Activated CD4-positive, alpha-beta T cell treated with anti-CD3 and anti-CD28 coated beads for 1 hour (primary cell): ENCODE results near the gene CENPP.

Experiments used
- DNase-seq: peaks from one replicate; pipeline ENCODE4 v3.0.0-alpha.2; 2020

CENPP gene

GRCh38 chr9:92429836-92430235 lies 104.1 kb downstream of the CENPP start:
- DNase-seq, result no peak

GRCh38 chr9:92432350-92432749 lies 106.6 kb downstream of the CENPP start:
- DNase-seq, result no peak

GRCh38 chr9:92432972-92433548 lies 107.3 kb downstream of the CENPP start:
- DNase-seq, result no peak

DNA sequence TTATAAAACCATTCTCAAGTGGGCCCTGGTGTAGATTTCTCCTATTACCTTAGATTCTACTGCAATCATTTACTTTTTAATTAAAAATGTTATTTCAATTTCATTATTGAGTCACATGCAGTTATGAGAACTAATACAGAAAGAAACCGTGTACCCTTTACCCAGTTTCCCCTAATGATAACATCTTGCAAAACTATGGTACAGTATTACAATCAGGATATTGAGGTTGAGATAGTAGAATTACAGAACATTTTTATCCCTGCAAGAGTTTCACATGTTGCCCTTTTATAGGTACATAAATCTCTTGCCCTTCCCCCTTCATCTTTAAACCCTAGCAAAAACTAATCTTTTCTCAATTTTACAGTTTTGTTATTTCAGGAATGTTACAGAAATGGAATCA lies 109.5 kb downstream of the CENPP start:
- no peak for DNase-seq

DNA sequence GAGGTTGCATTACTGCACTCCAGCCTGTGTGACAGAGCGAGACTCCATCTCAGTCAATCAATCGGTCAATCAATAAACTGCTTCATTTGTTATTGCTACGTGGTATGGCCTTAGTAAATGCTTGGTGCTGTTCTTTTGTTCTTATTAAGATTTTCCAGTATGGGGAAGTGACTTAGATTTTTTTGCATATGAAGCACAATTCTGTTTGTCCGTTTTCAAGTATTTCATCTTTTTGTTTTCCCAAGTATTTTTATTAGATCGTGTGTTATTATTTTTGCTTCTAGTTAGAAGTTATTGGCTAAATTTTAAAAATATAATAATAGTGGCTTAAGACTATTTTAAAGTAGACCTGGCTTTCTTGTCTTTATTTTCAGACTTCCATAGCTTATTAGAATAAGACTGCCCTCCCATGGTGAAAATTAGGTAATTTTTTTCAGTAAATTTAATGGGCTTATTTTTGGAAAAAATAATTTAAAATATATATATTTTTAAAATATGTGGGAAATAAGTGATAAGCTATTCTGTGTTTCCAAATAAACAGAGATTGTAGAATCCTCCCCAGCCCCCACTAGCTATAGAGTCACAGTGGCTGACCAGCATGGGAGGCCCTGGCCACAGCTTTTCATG lies 113.3 kb downstream of the CENPP start:
- no peak for DNase-seq

DNA sequence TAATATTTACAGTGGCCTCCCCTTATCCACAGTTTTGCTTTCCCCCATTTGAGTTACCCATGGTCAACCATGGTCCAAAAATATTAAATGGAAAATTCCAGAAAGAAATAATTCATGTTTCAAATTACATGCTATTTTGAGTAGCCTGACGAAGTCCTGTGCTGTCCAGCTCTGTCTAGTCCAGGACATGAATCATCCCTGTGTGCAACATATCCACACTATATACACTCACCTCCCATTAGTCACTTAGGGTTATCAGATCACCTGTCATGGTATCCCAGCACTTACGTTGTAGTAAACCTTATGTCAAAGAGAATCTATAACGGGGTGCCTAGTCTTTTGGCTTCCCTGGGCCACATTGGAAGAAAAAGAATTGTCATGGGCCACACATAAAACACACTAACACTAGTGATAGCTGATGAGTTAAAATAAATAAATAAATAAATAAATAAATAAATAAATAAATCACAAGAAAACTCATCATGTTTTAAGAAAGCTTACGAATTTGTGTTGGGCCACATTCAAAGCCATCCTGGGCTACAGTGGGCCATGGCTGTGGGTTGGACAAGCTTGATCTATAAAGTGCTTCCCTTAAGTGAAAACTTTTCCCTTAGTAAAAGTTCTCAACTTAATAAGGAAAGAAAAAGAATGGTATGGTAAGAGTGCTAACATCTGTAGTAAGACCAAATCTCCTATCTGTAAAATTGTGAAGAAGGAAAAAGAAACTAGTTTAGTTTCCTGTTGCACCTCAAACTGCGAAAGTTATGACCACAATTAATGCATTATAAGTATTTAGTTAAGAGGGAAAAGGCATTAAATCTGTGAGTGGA lies 114.4 kb downstream of the CENPP start:
- no peak for DNase-seq

- no peak for DNase-seq
Measured at GRCh38 chr9:92440751-92441046, 114.9 kb downstream of the CENPP start.

DNA sequence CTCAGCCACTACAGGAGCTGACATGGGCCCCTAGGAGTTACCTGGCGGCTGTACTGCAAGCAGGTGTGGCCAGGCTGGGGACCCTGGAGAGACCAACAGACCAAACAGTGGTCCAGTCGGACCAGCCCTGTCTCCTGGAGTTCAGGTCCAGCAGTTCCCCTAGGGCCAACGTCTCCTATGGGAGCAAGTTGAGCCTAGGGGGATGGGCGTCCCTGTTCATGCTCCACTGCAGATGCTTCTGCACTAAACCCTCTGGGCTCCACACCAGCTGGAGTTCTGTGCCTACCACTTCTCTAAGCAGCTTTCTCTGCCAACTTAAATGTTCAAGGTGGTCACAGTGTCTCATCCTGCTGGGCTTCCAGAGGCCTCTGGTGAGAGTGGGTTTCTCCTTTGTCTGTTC lies 119.1 kb downstream of the CENPP start:
- no peak for DNase-seq

- DNase-seq, result no peak
Measured at GRCh38 chr9:92446536-92446935, 120.8 kb downstream of the CENPP start.

DNA sequence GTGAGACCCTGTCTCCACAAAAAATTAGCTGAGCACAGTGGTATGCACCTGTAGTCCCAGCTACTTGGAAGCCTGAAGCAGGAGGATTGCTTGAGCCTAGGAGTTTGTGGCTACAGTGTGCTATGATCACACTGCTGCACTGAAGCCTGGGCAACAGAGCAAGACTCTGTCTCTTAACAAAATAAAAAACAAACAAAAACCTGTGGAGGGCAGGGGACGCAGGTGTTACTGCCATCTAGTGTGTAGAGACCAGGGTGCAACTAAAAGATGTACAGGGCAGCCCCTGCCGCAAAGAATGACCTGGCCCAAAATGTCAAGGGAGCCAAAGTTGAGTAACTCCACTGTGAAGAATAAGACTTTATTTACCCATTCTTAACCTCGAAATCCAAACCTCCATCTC lies 129.5 kb downstream of the CENPP start:
- DNase-seq, result no peak

- DNase-seq, result no peak
Measured at GRCh38 chr9:92457576-92457975, 131.8 kb downstream of the CENPP start.

- DNase-seq, result no peak
Measured at GRCh38 chr9:92463387-92463786, 137.6 kb downstream of the CENPP start.

GRCh38 chr9:92463984-92464383 lies 138.2 kb downstream of the CENPP start:
- no peak for DNase-seq

- no peak for DNase-seq
Measured at GRCh38 chr9:92467041-92467440, 141.3 kb downstream of the CENPP start.

GRCh38 chr9:92467511-92467910 lies 141.8 kb downstream of the CENPP start:
- DNase-seq, result no peak

DNA sequence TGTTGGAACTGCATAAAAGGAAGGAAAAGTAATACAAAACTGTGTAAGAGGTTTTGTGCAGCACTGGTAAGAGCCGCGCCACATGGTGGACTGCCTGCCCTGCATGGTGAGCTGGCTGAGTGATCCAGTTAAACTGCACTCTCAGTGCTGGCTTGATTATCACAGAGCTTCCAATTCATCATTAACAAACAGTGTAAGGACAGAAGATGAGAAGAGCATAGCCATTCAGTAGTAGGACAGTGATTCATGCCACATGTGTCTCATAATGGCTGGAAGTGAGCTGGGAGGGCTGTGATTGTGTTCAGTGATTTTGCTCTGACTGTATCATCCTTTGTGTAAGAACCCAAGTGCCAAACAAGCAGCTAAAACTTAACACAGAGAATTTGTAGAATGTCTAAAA lies 142.5 kb downstream of the CENPP start:
- DNase-seq, result no peak

DNA sequence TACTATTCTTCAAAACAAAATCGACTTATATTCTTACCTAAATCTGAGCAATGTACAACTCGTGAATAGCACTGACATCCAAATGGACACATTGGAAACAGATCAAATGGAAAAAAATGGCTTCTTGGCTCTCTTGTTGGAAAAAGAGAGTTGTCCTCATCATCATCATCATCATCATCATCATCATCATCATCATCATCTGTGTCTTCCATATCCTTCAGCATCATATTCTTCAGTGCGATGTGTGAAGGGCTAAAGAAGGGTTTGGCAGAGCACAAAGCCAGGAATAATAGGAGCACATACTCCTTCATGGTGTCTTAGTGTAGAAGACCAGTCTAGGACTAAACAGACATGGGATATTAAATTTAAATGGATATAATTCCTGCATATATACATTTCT lies 148.8 kb downstream of the CENPP start:
- DNase-seq, result no peak

DNA sequence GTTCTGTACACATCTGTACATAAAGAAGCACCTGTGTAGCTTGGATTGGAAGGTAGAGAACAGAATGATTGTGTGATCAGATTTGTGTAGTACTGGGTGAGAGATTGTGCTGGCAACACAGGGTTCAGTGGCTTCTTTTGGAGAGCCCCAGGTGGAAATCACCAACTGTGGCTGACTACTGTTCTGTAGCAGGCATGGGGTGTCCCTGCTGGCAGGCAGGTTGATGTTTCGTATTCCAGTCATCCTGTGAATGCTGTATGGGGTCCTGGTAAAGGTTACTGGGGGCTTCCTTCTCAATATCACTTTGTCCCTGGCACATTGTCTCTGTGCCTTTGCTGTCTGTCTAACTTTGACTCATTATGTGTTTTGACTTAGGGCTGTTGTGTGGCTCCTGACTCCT lies 151.2 kb downstream of the CENPP start:
- no peak for DNase-seq

- no peak for DNase-seq
Measured at GRCh38 chr9:92478783-92479182, 153.0 kb downstream of the CENPP start.

- DNase-seq, result no peak
Measured at GRCh38 chr9:92479346-92479745, 153.6 kb downstream of the CENPP start.

DNA sequence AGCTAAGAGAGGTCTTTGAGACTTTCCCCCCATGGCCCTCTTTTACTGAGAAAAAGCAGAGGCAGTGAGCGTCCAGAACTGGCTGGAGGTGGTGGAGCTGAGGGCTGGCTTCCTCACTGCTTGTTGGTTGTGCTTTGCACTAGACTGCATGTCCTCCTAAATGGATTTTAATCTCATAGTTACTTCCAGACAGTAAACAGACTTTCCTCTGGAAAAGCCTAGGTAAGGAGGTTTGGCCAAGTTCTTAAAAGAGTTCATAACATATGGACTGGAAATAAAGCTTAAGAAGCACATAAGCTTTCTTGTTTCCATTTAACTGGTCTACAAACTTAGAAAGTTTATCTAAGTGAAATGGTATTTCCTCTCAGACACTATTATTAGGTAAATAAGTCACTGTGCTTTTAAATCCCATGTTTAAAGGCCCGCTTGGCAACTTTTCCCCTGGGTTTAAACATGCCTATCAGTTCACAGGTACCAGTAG lies 154.6 kb downstream of the CENPP start:
- DNase-seq, result no peak

DNA sequence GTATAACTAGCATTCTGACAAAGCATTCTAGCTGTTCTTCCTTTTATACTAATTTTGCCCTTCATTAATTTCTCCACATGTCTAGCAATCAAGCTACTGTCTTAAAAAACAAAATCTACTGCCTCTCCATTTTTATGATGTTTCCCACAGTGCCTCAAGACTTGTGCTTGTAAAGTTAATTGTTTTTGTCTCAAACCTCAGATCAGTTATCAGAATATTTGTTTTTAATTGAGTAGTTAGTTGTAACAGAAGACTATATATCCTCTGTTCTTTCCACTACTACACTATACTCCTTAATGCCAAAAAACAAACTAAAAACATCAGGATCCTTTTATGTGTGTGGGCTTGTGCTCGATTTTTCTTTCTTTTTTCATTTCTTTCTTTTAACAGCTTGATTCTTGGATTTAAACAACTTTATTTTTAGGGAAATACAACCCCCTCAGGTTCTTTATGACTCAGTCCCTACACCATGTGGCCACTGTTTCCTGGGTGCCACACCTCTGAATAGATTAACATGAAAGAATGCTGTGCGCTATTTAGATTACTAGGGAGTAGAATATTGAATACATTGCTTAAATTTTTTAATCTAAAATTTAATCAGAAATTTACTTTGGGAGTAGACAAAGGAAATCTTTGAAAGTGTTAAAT lies 155.4 kb downstream of the CENPP start:
- DNase-seq, result no peak

- DNase-seq, result no peak
Measured at GRCh38 chr9:92482329-92482728, 156.6 kb downstream of the CENPP start, which contains the start of gene ASPN. ASPN (minus strand) TSS chr9:92482506.

GRCh38 chr9:92482805-92483204 lies 157.1 kb downstream of the CENPP start:
- no peak for DNase-seq
